ENCODE measurements around the gene KDM2B. TPM values are rescaled to one million over a fixed set of nuclear protein-coding genes. Genes with fewer than 3 reads are reported as not detected.

Gene KDM2B
- total RNA-seq, 1 experiment from 2014 or later, result 49.3 TPM

DNA sequence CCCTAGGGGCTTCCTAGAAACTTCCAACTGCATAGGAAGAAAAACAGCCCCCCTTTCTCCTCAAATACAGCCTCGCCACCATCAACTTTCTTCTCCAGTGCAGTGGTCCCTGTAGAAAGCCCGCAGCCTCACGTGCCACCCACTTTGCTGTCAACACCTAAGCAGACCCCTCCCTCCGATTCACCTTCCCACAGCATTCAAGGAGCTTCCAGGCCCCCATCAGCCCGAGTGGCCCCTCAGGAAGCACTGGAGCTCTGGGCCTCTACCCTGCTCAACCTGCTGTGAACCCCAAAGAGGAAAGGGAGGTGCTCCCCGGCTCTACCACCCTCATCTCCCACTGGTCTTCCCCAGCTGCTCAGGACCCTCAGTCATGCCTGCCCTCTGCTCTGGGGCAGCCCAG lies 125.9 kb downstream of the KDM2B start:
- DNase-seq (ENCODE audit: low spot score), result no peak
- H3K4me3 ChIP-seq (ENCODE audit: low read depth, low read length, poor library complexity, severe bottlenecking), result no peak overlapping the region
- no peaks in the 10 kb centered on the region for H3K4me1 ChIP-seq (ENCODE audit: insufficient read depth, low read length, poor library complexity, severe bottlenecking)
- BruUV-seq (replicated peaks), result no TSS peak
- no peaks in the 10 kb centered on the region for H3K9me3 ChIP-seq (ENCODE audit: low read depth, low read length, poor library complexity, severe bottlenecking)
- ChIA-PET CTCF (no interaction called here), POLR2A (ENCODE audit: low non-redundant PET) (no interaction called here)
- TF ChIP-seq CTCF (conservative IDR thresholded peaks at IDR 0.05; ENCODE audit: low read depth, low read length), result no peak
- no peak for TF ChIP-seq EZH2 (IDR thresholded peaks at IDR 0.05; ENCODE audit: borderline replicate concordance, low read depth, low read length, poor library complexity, severe bottlenecking)
- peaks cover 6% of the 10 kb centered on the region for H3K36me3 ChIP-seq (ENCODE audit: insufficient read depth, low read length, poor library complexity, severe bottlenecking)
- intact Hi-C loops (cut with micrococcal nuclease; ENCODE audit: unreplicated experiment), result no loop called here
- H3K27me3 ChIP-seq (replicated peaks; ENCODE audit: insufficient read depth, low read depth, low read length, poor library complexity), result no peaks in the 10 kb centered on the region
- no peak overlapping the region for H3K27ac ChIP-seq (ENCODE audit: low read depth, low read length, poor library complexity, severe bottlenecking)

DNA sequence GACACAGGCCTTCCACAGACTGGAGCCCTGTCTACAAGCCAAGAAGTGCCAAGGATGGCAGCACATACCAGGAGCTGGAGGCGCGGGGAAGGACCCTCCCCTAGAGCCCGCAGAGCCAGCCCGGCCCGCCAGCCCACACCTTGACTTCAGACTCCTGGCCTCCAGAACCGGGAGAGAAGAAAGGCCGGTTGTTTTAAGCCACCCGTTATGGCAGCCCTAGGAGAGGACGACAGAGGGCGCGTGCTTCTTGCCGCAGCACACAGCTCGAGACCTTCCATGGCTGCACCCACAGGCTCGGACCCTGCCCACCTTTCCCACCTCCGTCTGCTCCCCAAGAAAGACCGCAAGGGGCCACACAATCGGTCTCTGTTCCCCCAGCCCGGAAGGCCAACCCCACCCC lies 127.2 kb downstream of the KDM2B start:
- TF ChIP-seq CTCF (conservative IDR thresholded peaks at IDR 0.05; ENCODE audit: low read depth, low read length) (no peak), EZH2 (IDR thresholded peaks at IDR 0.05; ENCODE audit: borderline replicate concordance, low read depth, low read length, poor library complexity, severe bottlenecking) (no peak)
- POLR2A ChIA-PET (ENCODE audit: low non-redundant PET), result no interaction called here
- DNase-seq (ENCODE audit: low spot score), result no peak
- Histone ChIP-seq H3K4me1 (ENCODE audit: insufficient read depth, low read length, poor library complexity, severe bottlenecking) (no peaks in the 10 kb centered on the region), H3K9me3 (ENCODE audit: low read depth, low read length, poor library complexity, severe bottlenecking) (no peaks in the 10 kb centered on the region), H3K27me3 (replicated peaks; ENCODE audit: insufficient read depth, low read depth, low read length, poor library complexity) (no peaks in the 10 kb centered on the region), H3K36me3 (ENCODE audit: insufficient read depth, low read length, poor library complexity, severe bottlenecking) (peaks cover 6% of the 10 kb centered on the region), H3K27ac (ENCODE audit: low read depth, low read length, poor library complexity, severe bottlenecking) (no peak overlapping the region), H3K4me3 (ENCODE audit: low read depth, low read length, poor library complexity, severe bottlenecking) (no peak overlapping the region)
- intact Hi-C loops (cut with micrococcal nuclease; ENCODE audit: unreplicated experiment), result no loop called here
- CTCF ChIA-PET, result no interaction called here
- BruUV-seq (replicated peaks), result no TSS peak

DNA sequence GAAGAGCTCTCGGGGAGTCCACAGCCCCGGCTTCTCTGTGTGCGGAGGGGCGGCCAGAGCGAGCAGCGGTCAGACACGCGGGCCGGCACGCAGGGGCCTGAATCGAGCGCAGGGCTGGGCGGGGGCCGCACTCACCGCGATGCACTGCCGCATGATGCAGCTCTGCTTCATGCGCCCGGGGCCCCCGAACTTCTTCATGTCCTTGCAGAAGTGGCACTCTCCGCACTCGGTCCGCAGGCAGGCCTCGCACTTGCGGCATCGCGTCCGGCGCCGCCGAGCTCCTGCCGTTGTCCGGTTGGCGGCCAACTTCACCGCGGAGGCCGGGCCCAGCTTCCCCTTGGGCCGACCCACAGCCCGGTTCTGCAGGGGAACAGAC lies 127.8 kb downstream of the KDM2B start:
- intact Hi-C loops (cut with micrococcal nuclease; ENCODE audit: unreplicated experiment), result no loop called here

More for the DNA sequence above, 127.8 kb downstream of the KDM2B start:
- no peaks in the 10 kb centered on the region for H3K4me1 ChIP-seq (ENCODE audit: insufficient read depth, low read length, poor library complexity, severe bottlenecking)
- no TSS peak for BruUV-seq (replicated peaks)
- no peak overlapping the region for H3K4me3 ChIP-seq (ENCODE audit: low read depth, low read length, poor library complexity, severe bottlenecking)
- H3K27me3 ChIP-seq (replicated peaks; ENCODE audit: insufficient read depth, low read depth, low read length, poor library complexity), result no peaks in the 10 kb centered on the region
- H3K9me3 ChIP-seq (ENCODE audit: low read depth, low read length, poor library complexity, severe bottlenecking), result no peaks in the 10 kb centered on the region
- CTCF ChIA-PET, result no interaction called here
- no peak overlapping the region for H3K27ac ChIP-seq (ENCODE audit: low read depth, low read length, poor library complexity, severe bottlenecking)
- peaks cover 6% of the 10 kb centered on the region for H3K36me3 ChIP-seq (ENCODE audit: insufficient read depth, low read length, poor library complexity, severe bottlenecking)
- no peak for DNase-seq (ENCODE audit: low spot score)
- POLR2A ChIA-PET (ENCODE audit: low non-redundant PET), result no interaction called here
- TF ChIP-seq EZH2 (IDR thresholded peaks at IDR 0.05; ENCODE audit: borderline replicate concordance, low read depth, low read length, poor library complexity, severe bottlenecking) (no peak), CTCF (conservative IDR thresholded peaks at IDR 0.05; ENCODE audit: low read depth, low read length) (no peak)
